ENCODE results near the gene RGSL1.

RGSL1 gene

DNA sequence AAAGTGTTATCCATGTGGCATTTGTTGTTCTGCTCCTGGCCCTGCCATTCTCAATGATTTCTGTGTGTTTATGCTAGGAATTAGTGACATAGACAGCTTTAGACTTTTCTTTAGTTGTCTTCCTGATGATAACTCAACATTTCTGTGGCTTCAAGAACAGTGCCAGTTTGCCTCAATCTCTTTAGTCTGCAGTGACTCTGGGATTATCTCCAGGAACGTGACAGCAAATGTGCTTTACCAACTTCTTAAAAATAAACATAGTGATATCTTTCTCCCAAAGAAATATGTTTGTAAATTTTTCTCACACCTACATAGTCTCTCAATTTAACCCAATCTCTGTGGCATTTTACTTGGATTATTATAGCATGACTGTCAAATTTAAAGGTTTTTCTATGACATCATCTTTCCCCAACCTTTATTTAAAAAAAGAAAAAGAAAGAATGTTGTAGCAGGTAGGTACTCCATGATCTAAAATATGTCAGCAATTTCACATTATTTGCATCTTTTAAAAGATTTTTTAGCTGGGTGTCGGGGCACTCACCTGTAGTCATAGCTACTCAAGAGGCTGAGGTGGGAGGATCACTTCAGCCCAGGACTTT lies 114.6 kb downstream of the RGSL1 start:
- Histone ChIP-seq H2BK120ac (ENCODE audit: low read depth, low read length) (no peak overlapping the region), H3K36me3 (ENCODE audit: control insufficient read depth, insufficient read depth, low read length) (no peaks in the 10 kb centered on the region), H3K4ac (ENCODE audit: low read depth, low read length) (no peak overlapping the region), H3K9ac (ENCODE audit: low read length) (no peak overlapping the region), H3K79me2 (ENCODE audit: control insufficient read depth, insufficient read depth, low read length) (no peaks in the 10 kb centered on the region), H3K23ac (ENCODE audit: low read length) (no peak overlapping the region), H4K8ac (ENCODE audit: low read depth, low read length) (no peak overlapping the region), H2AK5ac (ENCODE audit: low read length) (no peak overlapping the region), H3K27me3 (ENCODE audit: insufficient read depth, low read length, poor library complexity) (no peaks in the 10 kb centered on the region), H3K79me1 (ENCODE audit: low read length) (no peaks in the 10 kb centered on the region), H2BK5ac (ENCODE audit: low read length) (no peak overlapping the region), H3K4me3 (ENCODE audit: low read length) (no peak overlapping the region), H3K4me2 (ENCODE audit: low read length) (no peak overlapping the region), H2BK15ac (replicated peaks; ENCODE audit: low read depth) (no peak overlapping the region), H3K56ac (ENCODE audit: low read length) (no peak overlapping the region), H3K27ac (ENCODE audit: low read depth, low read length) (no peak overlapping the region), H3K4me1 (ENCODE audit: control insufficient read depth, low read depth, low read length) (no peaks in the 10 kb centered on the region), H3K18ac (ENCODE audit: low read length) (no peak overlapping the region), H4K5ac (ENCODE audit: low read length) (no peak overlapping the region)
- no peak for DNase-seq
- WGBS (ENCODE audit: extremely low coverage, insufficient coverage, low lambda C conversion rate): no CpG with 5 or more reads among the region's 2 CpGs

DNA sequence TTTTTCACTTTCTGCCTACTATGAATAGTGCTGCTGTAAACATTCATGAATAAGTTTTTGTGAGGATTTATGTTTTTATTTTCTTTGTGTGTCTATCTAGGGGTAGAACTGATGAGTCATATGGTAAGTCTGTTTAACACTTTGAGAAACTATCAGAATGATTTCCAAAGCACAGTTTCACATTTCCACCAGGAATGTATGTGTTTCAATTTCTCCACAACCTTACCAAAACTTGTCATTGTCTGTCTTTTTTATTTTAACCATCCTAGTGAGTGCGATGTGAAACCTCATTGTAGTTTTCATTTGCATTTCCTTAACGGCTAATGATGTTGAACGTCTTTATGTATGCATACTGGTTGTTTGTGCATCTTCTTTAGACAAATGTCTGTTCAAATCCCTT lies 115.6 kb downstream of the RGSL1 start:
- Histone ChIP-seq H3K79me1 (ENCODE audit: low read length) (no peaks in the 10 kb centered on the region), H3K23ac (ENCODE audit: low read length) (no peak overlapping the region), H2BK120ac (ENCODE audit: low read depth, low read length) (no peak overlapping the region), H3K4me3 (ENCODE audit: low read length) (no peak overlapping the region), H2AK5ac (ENCODE audit: low read length) (no peak overlapping the region), H3K9ac (ENCODE audit: low read length) (no peak overlapping the region), H2BK15ac (replicated peaks; ENCODE audit: low read depth) (no peak overlapping the region), H3K4me2 (ENCODE audit: low read length) (no peak overlapping the region), H3K56ac (ENCODE audit: low read length) (no peak overlapping the region), H3K4ac (ENCODE audit: low read depth, low read length) (no peak overlapping the region), H3K18ac (ENCODE audit: low read length) (no peak overlapping the region), H2BK5ac (ENCODE audit: low read length) (no peak overlapping the region), H3K36me3 (ENCODE audit: control insufficient read depth, insufficient read depth, low read length) (no peaks in the 10 kb centered on the region), H4K8ac (ENCODE audit: low read depth, low read length) (no peak overlapping the region), H3K79me2 (ENCODE audit: control insufficient read depth, insufficient read depth, low read length) (no peaks in the 10 kb centered on the region), H3K27me3 (ENCODE audit: insufficient read depth, low read length, poor library complexity) (no peaks in the 10 kb centered on the region), H4K5ac (ENCODE audit: low read length) (no peak overlapping the region), H3K27ac (ENCODE audit: low read depth, low read length) (no peak overlapping the region), H3K4me1 (ENCODE audit: control insufficient read depth, low read depth, low read length) (no peaks in the 10 kb centered on the region)
- no peak for DNase-seq
- WGBS (ENCODE audit: extremely low coverage, insufficient coverage, low lambda C conversion rate): no CpG with 5 or more reads among the region's 3 CpGs

DNA sequence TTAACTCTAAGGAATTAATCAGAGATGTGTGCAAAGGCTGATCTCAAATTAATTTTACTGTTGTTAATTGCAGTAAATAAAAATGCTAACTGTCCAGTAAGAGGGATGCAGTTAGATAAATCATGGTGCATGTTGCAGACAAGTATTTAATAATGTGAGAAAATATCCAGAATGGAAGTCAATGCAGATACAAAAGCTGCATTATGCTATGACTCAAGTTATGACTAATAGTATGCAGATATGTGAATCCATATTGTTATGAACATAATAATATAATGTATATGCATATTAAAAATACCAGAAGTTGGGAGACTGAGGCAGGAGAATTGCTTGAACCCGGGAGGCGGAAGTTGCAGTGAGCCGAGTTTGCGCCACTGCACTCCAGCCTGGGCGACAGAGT lies 117.7 kb downstream of the RGSL1 start:
- Histone ChIP-seq H3K4ac (ENCODE audit: low read depth, low read length) (no peak overlapping the region), H3K56ac (ENCODE audit: low read length) (no peak overlapping the region), H3K4me1 (ENCODE audit: control insufficient read depth, low read depth, low read length) (no peaks in the 10 kb centered on the region), H3K9ac (ENCODE audit: low read length) (no peak overlapping the region), H3K4me3 (ENCODE audit: low read length) (no peak overlapping the region), H3K36me3 (ENCODE audit: control insufficient read depth, insufficient read depth, low read length) (no peaks in the 10 kb centered on the region), H3K79me2 (ENCODE audit: control insufficient read depth, insufficient read depth, low read length) (no peaks in the 10 kb centered on the region), H3K27ac (ENCODE audit: low read depth, low read length) (no peak overlapping the region), H4K8ac (ENCODE audit: low read depth, low read length) (no peak overlapping the region), H3K18ac (ENCODE audit: low read length) (no peak overlapping the region), H3K79me1 (ENCODE audit: low read length) (no peaks in the 10 kb centered on the region), H2AK5ac (ENCODE audit: low read length) (no peak overlapping the region), H3K4me2 (ENCODE audit: low read length) (no peak overlapping the region), H2BK5ac (ENCODE audit: low read length) (no peak overlapping the region), H2BK15ac (replicated peaks; ENCODE audit: low read depth) (no peak overlapping the region), H3K23ac (ENCODE audit: low read length) (no peak overlapping the region), H4K5ac (ENCODE audit: low read length) (no peak overlapping the region), H2BK120ac (ENCODE audit: low read depth, low read length) (no peak overlapping the region), H3K27me3 (ENCODE audit: insufficient read depth, low read length, poor library complexity) (no peaks in the 10 kb centered on the region)
- no peak for DNase-seq
- WGBS (ENCODE audit: extremely low coverage, insufficient coverage, low lambda C conversion rate): no CpG with 5 or more reads among the region's 5 CpGs

DNA sequence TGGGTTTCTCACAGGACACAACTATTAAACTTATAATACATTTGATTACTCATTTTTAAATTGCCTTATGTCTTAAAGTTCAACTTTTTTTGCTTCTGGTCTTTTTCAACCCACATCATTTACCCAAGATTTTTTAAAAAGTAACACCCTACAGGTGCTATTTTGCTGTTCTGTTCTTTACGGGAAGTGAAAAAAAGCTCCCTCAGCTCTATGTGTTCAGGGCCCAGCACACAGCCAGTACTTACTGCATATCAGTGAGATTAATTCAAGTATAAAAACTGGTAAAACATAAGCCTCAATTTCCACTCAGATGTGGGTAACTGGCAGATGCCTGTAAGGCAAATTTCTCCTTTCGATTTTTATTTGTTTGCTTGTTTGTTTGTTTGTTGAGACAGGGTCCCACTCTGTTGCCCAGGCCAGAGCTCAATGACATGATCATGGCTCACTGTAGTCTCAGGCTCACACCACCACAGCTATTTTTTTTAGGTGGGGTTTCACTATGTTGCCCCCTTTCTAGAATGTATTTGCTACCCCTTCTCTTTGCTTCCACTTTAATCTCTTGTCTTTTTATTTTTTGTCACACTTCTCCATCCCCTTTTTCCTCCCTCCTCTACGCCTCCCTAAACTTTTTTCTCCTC lies 118.8 kb downstream of the RGSL1 start:
- WGBS (ENCODE audit: extremely low coverage, insufficient coverage, low lambda C conversion rate): 0% methylated on average over 1 of the region's 3 CpGs
- H3K4ac ChIP-seq (ENCODE audit: low read depth, low read length): no peak overlapping the region

DNA sequence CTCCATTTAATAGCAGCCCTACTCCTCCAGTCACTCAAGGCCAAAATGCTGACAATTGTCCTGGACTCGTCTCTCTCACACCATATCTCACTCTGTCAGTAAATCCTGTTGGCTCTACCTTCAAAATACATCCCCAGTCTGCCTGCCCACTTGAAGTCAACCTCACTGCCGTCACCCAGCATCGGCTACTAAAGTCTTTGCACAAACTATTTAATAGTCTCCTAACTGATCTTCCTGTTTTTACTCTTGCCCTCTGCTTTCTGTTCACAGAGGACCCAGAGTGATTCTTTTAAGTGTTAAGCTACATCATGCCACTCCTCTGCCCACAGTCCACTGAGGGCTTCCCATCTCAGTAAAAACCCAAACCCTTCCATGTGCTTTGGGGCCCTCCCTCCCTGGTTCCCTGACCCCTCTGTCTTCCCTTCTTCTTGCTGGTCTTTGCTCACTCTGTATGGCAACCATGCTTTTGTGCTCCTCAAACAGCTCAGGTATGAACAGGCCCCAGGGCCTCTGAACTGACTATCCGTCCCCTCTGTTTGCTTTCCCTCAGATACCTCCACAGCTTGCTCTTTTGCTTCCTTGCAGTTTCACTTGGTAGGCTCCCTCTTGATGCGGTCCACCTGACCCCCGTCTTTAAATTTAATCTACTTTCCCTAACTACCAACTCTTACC lies 120.1 kb downstream of the RGSL1 start:
- DNase-seq: no peak
- 100% methylated on average over 1 of the region's 6 CpGs for WGBS (ENCODE audit: extremely low coverage, insufficient coverage, low lambda C conversion rate)
- H3K4me2 ChIP-seq (ENCODE audit: low read length): no peak overlapping the region
- no peaks in the 10 kb centered on the region for H3K79me1 ChIP-seq (ENCODE audit: low read length)
- no peak overlapping the region for H3K18ac ChIP-seq (ENCODE audit: low read length)
- H3K4me1 ChIP-seq (ENCODE audit: control insufficient read depth, low read depth, low read length): no peaks in the 10 kb centered on the region
- H2BK15ac ChIP-seq (replicated peaks; ENCODE audit: low read depth): no peak overlapping the region
- no peak overlapping the region for H3K4me3 ChIP-seq (ENCODE audit: low read length)
- no peak overlapping the region for H3K56ac ChIP-seq (ENCODE audit: low read length)
- no peak overlapping the region for H3K27ac ChIP-seq (ENCODE audit: low read depth, low read length)
- no peak overlapping the region for H2BK120ac ChIP-seq (ENCODE audit: low read depth, low read length)
- no peak overlapping the region for H3K9ac ChIP-seq (ENCODE audit: low read length)
- no peak overlapping the region for H3K23ac ChIP-seq (ENCODE audit: low read length)
- H3K27me3 ChIP-seq (ENCODE audit: insufficient read depth, low read length, poor library complexity): no peaks in the 10 kb centered on the region
- H4K5ac ChIP-seq (ENCODE audit: low read length): no peak overlapping the region
- H3K36me3 ChIP-seq (ENCODE audit: control insufficient read depth, insufficient read depth, low read length): no peaks in the 10 kb centered on the region
- H3K79me2 ChIP-seq (ENCODE audit: control insufficient read depth, insufficient read depth, low read length): no peaks in the 10 kb centered on the region
- H4K8ac ChIP-seq (ENCODE audit: low read depth, low read length): no peak overlapping the region
- no peak overlapping the region for H3K4ac ChIP-seq (ENCODE audit: low read depth, low read length)
- H2BK5ac ChIP-seq (ENCODE audit: low read length): no peak overlapping the region
- H2AK5ac ChIP-seq (ENCODE audit: low read length): no peak overlapping the region

More for the DNA sequence above, 118.8 kb downstream of the RGSL1 start:
- no peaks in the 10 kb centered on the region for H3K36me3 ChIP-seq (ENCODE audit: control insufficient read depth, insufficient read depth, low read length)
- no peak overlapping the region for H3K4me2 ChIP-seq (ENCODE audit: low read length)
- H3K79me1 ChIP-seq (ENCODE audit: low read length): no peaks in the 10 kb centered on the region
- H2BK5ac ChIP-seq (ENCODE audit: low read length): no peak overlapping the region
- no peak overlapping the region for H3K9ac ChIP-seq (ENCODE audit: low read length)
- no peak overlapping the region for H2BK120ac ChIP-seq (ENCODE audit: low read depth, low read length)
- no peak overlapping the region for H3K18ac ChIP-seq (ENCODE audit: low read length)
- H3K56ac ChIP-seq (ENCODE audit: low read length): no peak overlapping the region
- H2BK15ac ChIP-seq (replicated peaks; ENCODE audit: low read depth): no peak overlapping the region
- H3K4me1 ChIP-seq (ENCODE audit: control insufficient read depth, low read depth, low read length): no peaks in the 10 kb centered on the region
- H3K27me3 ChIP-seq (ENCODE audit: insufficient read depth, low read length, poor library complexity): no peaks in the 10 kb centered on the region
- no peak overlapping the region for H3K23ac ChIP-seq (ENCODE audit: low read length)
- no peak overlapping the region for H3K4me3 ChIP-seq (ENCODE audit: low read length)
- H3K27ac ChIP-seq (ENCODE audit: low read depth, low read length): no peak overlapping the region
- no peak for DNase-seq
- no peak overlapping the region for H4K8ac ChIP-seq (ENCODE audit: low read depth, low read length)
- H3K79me2 ChIP-seq (ENCODE audit: control insufficient read depth, insufficient read depth, low read length): no peaks in the 10 kb centered on the region
- no peak overlapping the region for H2AK5ac ChIP-seq (ENCODE audit: low read length)
- H4K5ac ChIP-seq (ENCODE audit: low read length): no peak overlapping the region
